H9 (cell line): ENCODE data around the gene CLASP2. TPM values are rescaled to one million over a fixed set of nuclear protein-coding genes. Genes with fewer than 3 reads are reported as not detected.

Experiments used
- DNase-seq: peaks from one replicate; pipeline ENCODE4 v3.0.0-alpha.2; 2017
- H2AFZ ChIP-seq: one replicate; pipeline ENCODE4 v1.6.1; 2013; ENCODE audit warnings: mild to moderate bottlenecking, low read length, control low read depth, moderate library complexity
- H2AK5ac ChIP-seq: 2 replicates; pipeline ENCODE4 v1.6.1; 2013; ENCODE audit warnings: low read length, control low read depth, mixed read lengths; ENCODE audit not compliant: insufficient read length
- H2BK120ac ChIP-seq: one replicate; pipeline ENCODE4 v1.6.1; 2013; ENCODE audit warnings: low read depth, mild to moderate bottlenecking, low read length, control low read depth, inconsistent platforms; ENCODE audit not compliant: poor library complexity, severe bottlenecking
- H2BK12ac ChIP-seq: 2 replicates; pipeline ENCODE4 v1.6.1; 2013; ENCODE audit warnings: low read length, control low read depth, mixed read lengths, low read depth; ENCODE audit not compliant: insufficient read length
- H2BK15ac ChIP-seq: 2 replicates; pipeline ENCODE4 v1.6.1; 2013; ENCODE audit warnings: low read depth, low read length, control low read depth
- H2BK20ac ChIP-seq: one replicate; pipeline ENCODE4 v1.6.1; 2013; ENCODE audit warnings: low read depth, mild to moderate bottlenecking, low read length, control low read depth, inconsistent platforms; ENCODE audit not compliant: poor library complexity, severe bottlenecking
- H2BK5ac ChIP-seq: 2 replicates; pipeline ENCODE4 v1.6.1; 2013; ENCODE audit warnings: low read length, control low read depth, mixed read lengths; ENCODE audit not compliant: insufficient read length
- H3K14ac ChIP-seq: 2 replicates; pipeline ENCODE4 v1.6.1; 2013; ENCODE audit warnings: low read length, control low read depth; ENCODE audit not compliant: insufficient read depth
- H3K18ac ChIP-seq: 2 replicates; pipeline ENCODE4 v1.6.1; 2013; ENCODE audit warnings: low read depth, mild to moderate bottlenecking, mixed read lengths, low read length, control low read depth; ENCODE audit not compliant: insufficient read length
- H3K23ac ChIP-seq: 2 replicates; pipeline ENCODE4 v1.6.1; 2013; ENCODE audit warnings: low read length, control low read depth, mixed read lengths, low read depth; ENCODE audit not compliant: insufficient read length
- H3K23me2 ChIP-seq: 2 replicates; pipeline ENCODE4 v1.6.1; 2013; ENCODE audit warnings: low read depth, mild to moderate bottlenecking, mixed read lengths, low read length, control low read depth; ENCODE audit not compliant: insufficient read length, poor library complexity, severe bottlenecking
- H3K27ac ChIP-seq: 2 replicates; pipeline ENCODE4 v1.5.1; 2013; ENCODE audit warnings: low read length, control low read depth, mixed read lengths, low read depth; ENCODE audit not compliant: insufficient read length
- H3K27me3 ChIP-seq: 2 replicates; pipeline ENCODE4 v1.6.1; 2013; ENCODE audit warnings: low read length, control low read depth, inconsistent platforms; ENCODE audit not compliant: insufficient read depth
- H3K4ac ChIP-seq: 2 replicates; pipeline ENCODE4 v1.6.1; 2013; ENCODE audit warnings: low read depth, mild to moderate bottlenecking, control low read depth, inconsistent platforms, low read length, moderate library complexity
- H3K4me1 ChIP-seq: 2 replicates; pipeline ENCODE4 v1.6.1; 2013; ENCODE audit warnings: low read length, control low read depth, inconsistent platforms; ENCODE audit not compliant: insufficient read depth
- H3K4me2 ChIP-seq: 2 replicates; pipeline ENCODE4 v1.6.1; 2013; ENCODE audit warnings: low read length, control low read depth, mixed read lengths; ENCODE audit not compliant: insufficient read length, insufficient read depth
- H3K56ac ChIP-seq: 2 replicates; pipeline ENCODE4 v1.6.1; 2013; ENCODE audit warnings: low read depth, mild to moderate bottlenecking, mixed read lengths, low read length, control low read depth; ENCODE audit not compliant: insufficient read length
- H3K79me1 ChIP-seq: 2 replicates; pipeline ENCODE4 v1.6.1; 2013; ENCODE audit warnings: low read depth, mild to moderate bottlenecking, moderate library complexity, low read length, control low read depth, inconsistent platforms; ENCODE audit not compliant: insufficient read depth, poor library complexity, severe bottlenecking
- H3K79me2 ChIP-seq: 2 replicates; pipeline ENCODE4 v1.6.1; 2013; ENCODE audit warnings: low read length, control low read depth, inconsistent platforms; ENCODE audit not compliant: insufficient read depth
- H3K9ac ChIP-seq: 2 replicates; pipeline ENCODE4 v1.6.1; 2013; ENCODE audit warnings: low read length, control low read depth, mixed read lengths; ENCODE audit not compliant: insufficient read length; ENCODE audit errors: extremely low read depth
- H3K9me3 ChIP-seq: one replicate; pipeline ENCODE4 v1.6.1; 2013; ENCODE audit warnings: low read depth, low read length, inconsistent platforms; ENCODE audit not compliant: control insufficient read depth
- H3T11ph ChIP-seq: one replicate; pipeline ENCODE4 v1.6.1; 2013; ENCODE audit warnings: mild to moderate bottlenecking, low read length, control low read depth, inconsistent platforms
- H4K20me1 ChIP-seq: one replicate; pipeline ENCODE4 v1.6.1; 2013; ENCODE audit not compliant: control insufficient read depth, insufficient read length, insufficient read depth
- H4K5ac ChIP-seq: 2 replicates; pipeline ENCODE4 v1.6.1; 2013; ENCODE audit warnings: low read depth, mild to moderate bottlenecking, mixed read lengths, low read length, control low read depth; ENCODE audit not compliant: insufficient read length
- H4K8ac ChIP-seq: replicated peaks from 2 replicates; pipeline ENCODE4 v1.6.1; 2013; ENCODE audit warnings: low read length, control low read depth, mixed read lengths, low read depth; ENCODE audit not compliant: insufficient read length
- H4K91ac ChIP-seq: 2 replicates; pipeline ENCODE4 v1.6.1; 2013; ENCODE audit warnings: low read depth, mild to moderate bottlenecking, moderate library complexity, mixed read lengths, low read length, control low read depth; ENCODE audit not compliant: insufficient read length
- H3K27ac Mint-ChIP-seq, 3 experiments: 2 replicates in 2 of 3; 3 replicates in 1 of 3; pipeline ENCODE4 v1.8.0; 2020 to 2021; ENCODE audit warnings: mixed read lengths in 3 of 3, mild to moderate bottlenecking in 1 of 3, moderate library complexity in 1 of 3
- H3K27me3 Mint-ChIP-seq: 2 replicates; pipeline ENCODE4 v1.8.0; 2021; ENCODE audit warnings: low read depth, mild to moderate bottlenecking, moderate library complexity, mixed read lengths
- H3K36me3 Mint-ChIP-seq, 3 experiments: 2 replicates in 2 of 3; 3 replicates in 1 of 3; pipeline ENCODE4 v1.8.0; 2020 to 2021; ENCODE audit warnings: low read depth in 3 of 3, mixed read lengths in 3 of 3; ENCODE audit not compliant: insufficient read depth in 1 of 3
- H3K4me1 Mint-ChIP-seq, 2 experiments: 2 replicates each; pipeline ENCODE4 v1.8.0; 2020; ENCODE audit warnings: mixed read lengths in 2 of 2
- H3K4me3 Mint-ChIP-seq, 2 experiments: 2 replicates in 1 of 2; 3 replicates in 1 of 2; pipeline ENCODE4 v1.8.0; 2020 to 2021; ENCODE audit warnings: mild to moderate bottlenecking in 2 of 2, mixed read lengths in 2 of 2, moderate library complexity in 1 of 2
- H3K9me3 Mint-ChIP-seq, 2 experiments: 2 replicates in 1 of 2; 3 replicates in 1 of 2; pipeline ENCODE4 v1.8.0; 2020; ENCODE audit warnings: mild to moderate bottlenecking in 2 of 2, mixed read lengths in 2 of 2, moderate library complexity in 1 of 2
- WGBS: extraction: QIAGEN DNeasy Blood & Tissue Kit; methylation state at CpG from one replicate; pipeline ENCODE4 v1.1.7; 2013; ENCODE audit warnings: missing lambda C conversion rate, low lambda C conversion rate, mixed read lengths; ENCODE audit not compliant: insufficient read length; ENCODE audit errors: extremely low coverage; 5-methylcytosine and 5-hydroxymethylcytosine counted together
- total RNA-seq: library from RNA; stranded (reverse); gene quantifications from 2 replicates; pipeline ENCODE4 v1.2.1, GENCODE V29; 2021
- TF ChIP-seq, protein P1 (sequence below): fragments of 200-600 bp; sonication (generic); conservative IDR thresholded peaks from 3 replicates; pipeline ENCODE4 v1.8.0; 2021; ENCODE audit warnings: antibody characterized with exemption, mild to moderate bottlenecking

CLASP2 gene
- total RNA-seq, 1 experiment from 2014 or later, result 60.5 TPM

DNA sequence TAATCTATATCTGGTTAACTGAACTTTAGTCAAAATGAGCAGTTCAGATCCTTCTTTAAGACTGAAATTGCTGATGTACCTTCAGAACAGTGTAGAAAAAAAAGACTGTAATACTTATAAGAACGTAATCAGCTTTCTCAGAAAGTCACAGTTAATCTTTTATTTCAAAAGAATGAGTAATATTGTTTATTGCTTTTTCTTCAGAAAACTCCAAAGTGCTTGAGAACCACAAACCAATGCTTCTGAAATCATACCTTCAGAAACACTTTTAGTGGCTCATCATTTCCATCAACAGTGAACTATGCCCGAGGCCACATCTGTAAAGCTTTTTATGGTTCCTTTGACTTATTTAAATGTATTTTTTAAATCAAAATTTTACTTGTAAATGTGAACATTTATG lies 33.3 kb upstream of the CLASP2 start:
- no CpG with 5 or more reads among the region's 2 CpGs for WGBS
- no peak overlapping the region for H3T11ph ChIP-seq
- H3K56ac ChIP-seq, result no peak overlapping the region
- no peak overlapping the region for H2AFZ ChIP-seq
- H3K14ac ChIP-seq, result no peak overlapping the region
- no peak overlapping the region for H2BK15ac ChIP-seq
- H3K27ac Mint-ChIP-seq, result no peak overlapping the region
- no peaks in the 10 kb centered on the region for H3K79me1 ChIP-seq
- peaks cover 28 to 30% of the 10 kb centered on the region in 2 experiments for H3K9me3 Mint-ChIP-seq
- no peak overlapping the region for H3K27ac ChIP-seq
- H3K23ac ChIP-seq, result no peak overlapping the region
- H2BK12ac ChIP-seq, result no peak overlapping the region
- no peak overlapping the region for H2BK120ac ChIP-seq
- no peak overlapping the region for H3K4me2 ChIP-seq
- no peak overlapping the region for H2BK5ac ChIP-seq
- H3K27me3 Mint-ChIP-seq, result peaks cover 2% of the 10 kb centered on the region; the same call in 1 of the 2 replicates
- no peaks in the 10 kb centered on the region for H4K20me1 ChIP-seq
- H3K4me1 Mint-ChIP-seq, result peaks cover 0 to 6% of the 10 kb centered on the region in 2 experiments; a peak in 2 of 4 replicates
- H3K4me1 ChIP-seq, result no peaks in the 10 kb centered on the region
- no peak overlapping the region for H4K5ac ChIP-seq
- no peak overlapping the region for H3K4ac ChIP-seq
- DNase-seq, result no peak
- H3K18ac ChIP-seq, result no peak overlapping the region
- H3K36me3 Mint-ChIP-seq, result peaks cover 11 to 29% (median 20%) of the 10 kb centered on the region in 3 experiments
- H4K8ac ChIP-seq, result no peak overlapping the region
- H2BK20ac ChIP-seq, result no peak overlapping the region
- no peaks in the 10 kb centered on the region for H3K27me3 ChIP-seq
- H3K4me3 Mint-ChIP-seq, result no peak overlapping the region
- no peak overlapping the region for H2AK5ac ChIP-seq
- no peak overlapping the region for H4K91ac ChIP-seq
- H3K23me2 ChIP-seq, result no peaks in the 10 kb centered on the region
- H3K9me3 ChIP-seq, result peaks cover 11% of the 10 kb centered on the region
- H3K9ac ChIP-seq, result no peak overlapping the region
- H3K79me2 ChIP-seq, result no peaks in the 10 kb centered on the region
- TF ChIP-seq, protein P1, sequence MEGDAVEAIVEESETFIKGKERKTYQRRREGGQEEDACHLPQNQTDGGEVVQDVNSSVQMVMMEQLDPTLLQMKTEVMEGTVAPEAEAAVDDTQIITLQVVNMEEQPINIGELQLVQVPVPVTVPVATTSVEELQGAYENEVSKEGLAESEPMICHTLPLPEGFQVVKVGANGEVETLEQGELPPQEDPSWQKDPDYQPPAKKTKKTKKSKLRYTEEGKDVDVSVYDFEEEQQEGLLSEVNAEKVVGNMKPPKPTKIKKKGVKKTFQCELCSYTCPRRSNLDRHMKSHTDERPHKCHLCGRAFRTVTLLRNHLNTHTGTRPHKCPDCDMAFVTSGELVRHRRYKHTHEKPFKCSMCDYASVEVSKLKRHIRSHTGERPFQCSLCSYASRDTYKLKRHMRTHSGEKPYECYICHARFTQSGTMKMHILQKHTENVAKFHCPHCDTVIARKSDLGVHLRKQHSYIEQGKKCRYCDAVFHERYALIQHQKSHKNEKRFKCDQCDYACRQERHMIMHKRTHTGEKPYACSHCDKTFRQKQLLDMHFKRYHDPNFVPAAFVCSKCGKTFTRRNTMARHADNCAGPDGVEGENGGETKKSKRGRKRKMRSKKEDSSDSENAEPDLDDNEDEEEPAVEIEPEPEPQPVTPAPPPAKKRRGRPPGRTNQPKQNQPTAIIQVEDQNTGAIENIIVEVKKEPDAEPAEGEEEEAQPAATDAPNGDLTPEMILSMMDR, result no peak
